HG02840 (cell line): ENCODE results near the gene LPP.

Experiments used
- ATAC-seq: cut with Tn5 transposase; IDR thresholded peaks from one replicate; pipeline ENCODE4 v1.9.1; 2021; ENCODE audit warnings: mild to moderate bottlenecking, moderate library complexity, moderate number of reproducible peaks; ENCODE audit not compliant: unreplicated experiment, low FRiP score

The LPP gene

DNA sequence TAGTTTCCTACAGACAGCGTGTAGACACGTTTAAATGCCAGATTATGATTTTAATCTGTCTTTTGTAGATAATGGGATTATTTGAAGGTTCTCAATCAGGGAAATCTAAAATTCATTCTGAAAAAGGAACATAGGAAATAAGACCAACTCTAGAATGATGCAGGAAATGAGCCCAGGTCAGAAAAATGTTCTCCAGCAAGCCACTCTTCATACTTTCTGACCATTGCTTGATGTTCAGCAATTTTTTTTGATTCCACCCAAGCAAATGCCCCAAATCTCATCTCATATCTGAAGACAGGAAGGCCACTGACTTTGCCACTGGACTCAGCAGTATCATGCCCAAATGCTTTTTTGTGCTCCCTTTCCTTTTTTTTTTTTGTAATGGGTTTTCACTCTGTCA lies 373.4 kb downstream of the LPP start:
- no peak for ATAC-seq

GRCh38 chr3:188528396-188528795 lies 374.4 kb downstream of the LPP start:
- ATAC-seq: no peak

- no peak for ATAC-seq
Observed at GRCh38 chr3:188529228-188529627, 375.3 kb downstream of the LPP start.

DNA sequence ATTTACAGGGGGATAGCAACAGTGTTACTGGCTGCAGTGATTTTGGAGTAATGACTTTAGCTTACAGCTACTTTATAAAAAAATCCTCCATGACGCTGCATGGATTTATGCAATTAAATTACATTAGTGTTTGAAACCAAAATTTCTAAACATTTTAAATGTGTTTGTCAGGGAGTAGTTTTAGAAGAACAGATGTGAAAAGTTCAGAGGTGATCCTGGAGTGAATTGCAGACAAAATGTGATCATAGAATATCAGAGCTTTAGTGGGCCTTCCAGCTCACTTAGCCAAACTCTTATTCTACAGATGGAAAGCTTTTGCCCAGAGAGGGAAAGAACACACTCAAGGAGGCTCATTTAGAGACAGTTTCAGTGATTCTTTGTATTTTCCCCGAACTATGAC lies 376.3 kb downstream of the LPP start:
- ATAC-seq: no peak

DNA sequence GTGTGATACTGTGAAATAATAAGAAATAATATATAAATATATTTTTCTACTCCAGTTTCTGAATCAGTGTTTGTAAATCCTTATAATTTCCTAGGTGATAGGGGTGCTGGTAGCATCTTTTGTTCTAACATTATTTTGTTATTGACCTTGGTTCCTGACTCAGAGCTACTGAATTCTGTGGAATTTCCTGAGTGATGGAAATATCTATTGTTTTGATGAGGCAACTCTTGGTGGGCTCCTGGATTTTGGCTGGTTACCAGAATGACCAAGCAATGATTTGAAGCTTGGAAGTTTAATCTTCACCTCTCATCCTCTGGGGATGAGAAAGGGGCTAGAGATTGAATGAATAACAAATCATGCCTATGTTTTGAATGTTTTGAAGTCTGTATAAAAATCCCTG lies 377.3 kb downstream of the LPP start:
- no peak for ATAC-seq

GRCh38 chr3:188533172-188533571 lies 379.2 kb downstream of the LPP start:
- no peak for ATAC-seq

- ATAC-seq: no peak
Observed at GRCh38 chr3:188533612-188534357, 379.8 kb downstream of the LPP start.

- ATAC-seq: no peak
Observed at GRCh38 chr3:188534633-188535032, 380.7 kb downstream of the LPP start.

- no peak for ATAC-seq
Observed at GRCh38 chr3:188537606-188538005, 383.6 kb downstream of the LPP start.

DNA sequence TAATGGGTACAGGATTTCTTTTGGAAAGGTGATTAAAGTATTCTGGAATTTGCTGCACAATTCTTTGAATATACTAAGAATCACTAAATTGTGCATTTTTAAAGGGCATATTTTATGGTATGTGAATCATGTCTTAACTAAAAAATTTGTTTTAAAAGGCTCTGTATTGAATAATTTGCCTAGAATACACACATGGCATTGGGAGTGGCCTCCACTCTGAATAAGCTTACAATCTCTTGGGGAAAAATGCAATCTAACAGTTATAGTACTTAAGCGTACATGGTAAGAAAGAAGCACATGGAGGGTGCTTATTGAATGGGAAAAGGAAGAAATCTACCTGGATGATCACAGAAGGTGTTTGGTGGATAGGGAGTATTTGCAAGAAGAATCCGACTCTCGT lies 385.1 kb downstream of the LPP start:
- ATAC-seq: no peak

DNA sequence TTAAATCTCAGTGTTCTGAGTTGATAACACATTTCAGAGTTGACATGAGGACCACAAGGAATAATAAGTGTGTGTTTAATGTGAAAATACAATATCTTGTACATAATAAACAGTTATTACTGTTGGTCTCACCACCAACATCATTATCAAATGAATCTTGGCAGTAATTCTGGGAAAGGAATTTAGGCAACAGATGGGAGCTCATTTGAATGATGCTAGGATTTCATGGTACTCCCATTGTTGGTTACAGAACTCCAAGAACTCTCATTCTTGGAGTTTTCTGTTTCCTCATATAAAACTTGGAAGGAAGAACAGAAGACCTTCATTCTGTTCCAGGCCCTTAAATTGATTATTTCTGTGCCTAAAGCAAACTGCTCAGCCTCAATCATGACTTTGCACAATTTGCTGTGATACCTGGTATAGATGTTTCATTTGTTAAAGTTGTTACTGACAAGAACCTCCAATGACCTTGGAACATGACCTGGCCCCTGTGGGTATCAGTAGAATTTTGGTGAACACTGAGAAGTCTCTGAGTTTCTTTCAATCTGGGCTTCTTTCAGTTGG lies 385.8 kb downstream of the LPP start:
- ATAC-seq: no peak

- ATAC-seq: no peak
Observed at GRCh38 chr3:188542196-188542595, 388.2 kb downstream of the LPP start.

- no peak for ATAC-seq
Observed at GRCh38 chr3:188544012-188544411, 390.1 kb downstream of the LPP start.

DNA sequence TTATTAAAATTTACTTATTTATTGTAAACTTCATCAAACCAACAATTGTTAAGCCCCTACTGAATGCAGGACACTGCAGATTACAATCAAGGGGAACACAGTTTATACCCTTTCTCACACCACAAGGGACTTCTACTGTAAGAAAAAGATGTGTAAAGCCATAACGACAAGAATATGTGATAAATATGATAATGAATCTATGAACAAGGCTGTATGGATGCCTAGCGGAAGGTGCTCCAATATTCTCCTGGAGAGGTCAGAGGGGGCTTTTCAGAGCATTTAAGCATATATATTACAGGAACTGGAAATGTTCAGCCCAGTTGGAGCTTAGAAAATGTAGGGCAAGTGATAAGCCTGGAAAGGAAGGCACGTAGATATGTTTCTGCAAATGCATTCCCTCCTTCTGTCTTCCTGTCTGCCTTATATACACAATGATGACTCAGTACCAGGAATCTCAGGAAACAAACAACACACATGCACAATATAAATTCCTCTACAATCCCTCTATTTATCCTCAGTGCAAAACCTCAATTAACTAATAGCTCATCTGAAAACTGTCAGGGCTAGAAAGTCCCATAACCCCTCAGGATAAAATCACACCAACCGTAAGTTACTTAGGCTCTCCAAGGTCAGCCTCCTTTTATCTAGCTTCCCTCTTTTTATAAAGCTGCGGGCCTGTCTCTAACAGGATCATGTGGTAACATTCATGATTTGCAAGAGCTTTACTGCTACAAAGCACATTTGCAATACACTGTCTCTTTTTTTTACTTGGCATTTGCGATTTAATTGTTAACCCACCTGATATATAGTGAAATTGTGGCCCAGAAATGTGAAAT lies 393.1 kb downstream of the LPP start:
- no peak for ATAC-seq

DNA sequence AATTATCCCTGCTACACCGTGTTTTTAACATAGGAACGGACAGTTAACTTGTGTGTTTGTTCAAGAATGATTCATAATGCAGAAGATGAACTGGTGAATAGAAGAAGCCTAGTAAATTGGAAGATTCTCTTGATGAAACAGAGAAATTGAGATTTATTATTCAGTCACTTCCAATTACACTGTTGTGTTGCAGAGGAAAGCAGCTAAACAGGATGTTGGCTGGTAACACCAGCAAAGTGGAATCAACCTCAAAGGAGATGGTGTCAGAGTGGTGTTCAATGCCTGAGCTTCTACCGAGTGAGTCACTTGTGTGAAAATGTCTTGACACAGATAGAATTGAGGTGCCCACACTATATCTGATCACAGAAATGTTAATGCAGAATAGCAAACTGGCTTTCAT lies 399.6 kb downstream of the LPP start:
- no peak for ATAC-seq

DNA sequence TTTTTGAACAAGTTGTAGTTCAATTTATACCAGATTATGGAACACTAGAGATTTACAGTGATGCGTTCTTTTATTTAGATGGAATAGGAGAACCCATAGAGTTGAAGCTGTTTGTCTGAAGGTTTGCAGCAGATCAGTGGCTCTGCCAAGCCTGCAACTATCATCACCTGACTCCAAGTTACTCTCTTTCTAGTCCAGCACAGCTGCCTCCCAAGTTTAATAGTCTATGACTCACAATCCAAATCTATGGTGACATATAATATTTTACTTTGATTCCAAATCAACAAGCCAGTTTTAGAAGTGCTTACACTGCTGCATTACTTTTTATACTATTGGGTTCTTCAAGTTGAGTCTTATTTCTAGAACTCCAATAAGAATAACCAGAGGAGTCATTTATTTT lies 400.4 kb downstream of the LPP start:
- no peak for ATAC-seq

- ATAC-seq: no peak
Observed at GRCh38 chr3:188557235-188557634, 403.3 kb downstream of the LPP start.

GRCh38 chr3:188558343-188559071 lies 404.6 kb downstream of the LPP start:
- no peak for ATAC-seq

DNA sequence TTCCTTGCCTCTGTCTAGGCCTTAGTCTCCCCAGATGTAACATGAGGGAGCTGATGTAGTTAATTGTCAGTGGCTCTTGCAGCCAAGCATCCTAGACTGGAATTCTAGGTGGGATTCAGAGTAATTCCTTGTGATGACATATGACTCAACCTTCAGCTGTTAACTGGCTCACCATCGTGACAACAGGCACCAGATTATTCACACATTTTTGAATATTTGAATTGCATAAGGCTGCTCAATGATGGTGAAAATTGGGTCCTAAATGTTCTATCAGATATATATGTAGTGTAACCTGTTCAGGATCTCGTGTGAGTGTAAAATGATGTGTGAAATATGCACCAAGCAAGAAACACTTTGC lies 405.1 kb downstream of the LPP start:
- ATAC-seq: no peak

GRCh38 chr3:188559856-188560255 lies 405.9 kb downstream of the LPP start:
- no peak for ATAC-seq

GRCh38 chr3:188562144-188562543 lies 408.2 kb downstream of the LPP start:
- no peak for ATAC-seq
